CD8-positive, alpha-beta memory T cell (primary cell): Measurements from ENCODE around the gene TXNL4A. TPM values are rescaled to one million over a fixed set of nuclear protein-coding genes. Genes with fewer than 3 reads are reported as not detected.

Experiments used
- CTCF ChIA-PET: fragments of 350-600 bp; sonication (Branson Sonifier 250); formaldehyde crosslinking; loops from one replicate; lab custom pipeline; 2021; ENCODE audit warnings: antibody characterized with exemption; lab: Charles Lee
- POLR2A ChIA-PET: fragments of 350-600 bp; sonication (Branson Sonifier 250); formaldehyde crosslinking; loops from one replicate; lab custom pipeline; 2021; ENCODE audit warnings: antibody characterized with exemption; lab: Charles Lee
- DNase-seq, 5 donors: peaks; one replicate each; pipeline versions ENCODE4 v3.0.0 to v3.0.0-alpha.2; 2020 to 2022; ENCODE audit warnings: mixed read lengths in 1 of 5
- H3K27ac ChIP-seq: one replicate; pipeline ENCODE4 v1.7.0; 2013; ENCODE audit warnings: low read depth, mild to moderate bottlenecking, low read length, moderate library complexity
- H3K27me3 ChIP-seq: 2 replicates; pipeline ENCODE4 v1.7.0; 2013; ENCODE audit warnings: low read length, mild to moderate bottlenecking; ENCODE audit not compliant: insufficient read depth, poor library complexity, severe bottlenecking
- H3K36me3 ChIP-seq: 2 replicates; pipeline ENCODE4 v1.7.0; 2013; ENCODE audit warnings: mild to moderate bottlenecking, low read length, moderate library complexity; ENCODE audit not compliant: insufficient read depth
- H3K4me1 ChIP-seq: 2 replicates; pipeline ENCODE4 v1.7.0; 2013; ENCODE audit warnings: mild to moderate bottlenecking, low read length, moderate library complexity; ENCODE audit not compliant: insufficient read depth
- H3K4me3 ChIP-seq: 2 replicates; pipeline ENCODE4 v1.7.0; 2013; ENCODE audit warnings: mild to moderate bottlenecking, low read length
- H3K9me3 ChIP-seq: 2 replicates; pipeline ENCODE4 v1.7.0; 2013; ENCODE audit warnings: mild to moderate bottlenecking, low read length
- H3K27ac Mint-ChIP-seq, 8 donors: one replicate each; pipeline ENCODE4 v1.8.0; 2020 to 2021; ENCODE audit warnings: mixed read lengths in 8 of 8, mild to moderate bottlenecking in 6 of 8, inconsistent platforms in 3 of 8, moderate library complexity in 3 of 8
- H3K27me3 Mint-ChIP-seq, 2 donors: one replicate each; pipeline ENCODE4 v1.8.0; 2020 to 2021; ENCODE audit warnings: mixed read lengths in 2 of 2, mild to moderate bottlenecking in 1 of 2, moderate library complexity in 1 of 2
- H3K36me3 Mint-ChIP-seq, 3 donors: one replicate each; pipeline ENCODE4 v1.8.0; 2020 to 2021; ENCODE audit warnings: mixed read lengths in 3 of 3, inconsistent platforms in 1 of 3, mild to moderate bottlenecking in 1 of 3
- H3K4me1 Mint-ChIP-seq, 3 donors: one replicate each; pipeline ENCODE4 v1.8.0; 2020 to 2021; ENCODE audit warnings: mixed read lengths in 3 of 3, inconsistent platforms in 1 of 3, mild to moderate bottlenecking in 1 of 3
- H3K4me3 Mint-ChIP-seq, 7 donors: one replicate each; pipeline ENCODE4 v1.8.0; 2020 to 2021; ENCODE audit warnings: mixed read lengths in 7 of 7, mild to moderate bottlenecking in 6 of 7, moderate library complexity in 4 of 7, inconsistent platforms in 2 of 7
- H3K9me3 Mint-ChIP-seq, 5 donors: one replicate each; pipeline ENCODE4 v1.8.0; 2020 to 2022; ENCODE audit warnings: mixed read lengths in 5 of 5, mild to moderate bottlenecking in 3 of 5, moderate library complexity in 2 of 5, inconsistent platforms in 1 of 5
- polyA plus RNA-seq: library from polyadenylated mRNA; unstranded; fragments of 300-500 nt; fragmentation: Illumina TruSeq; gene quantifications from one replicate; pipeline ENCODE4 v1.2.3, GENCODE V29; 2021
- total RNA-seq, 2 experiments: library from RNA; stranded (reverse); gene quantifications; one replicate each; pipeline ENCODE4 v1.2.3, GENCODE V29; 2021

TXNL4A gene
- total and polyA plus RNA-seq, 3 experiments from 2014 or later = 198 to 260 (median 202) TPM

DNA sequence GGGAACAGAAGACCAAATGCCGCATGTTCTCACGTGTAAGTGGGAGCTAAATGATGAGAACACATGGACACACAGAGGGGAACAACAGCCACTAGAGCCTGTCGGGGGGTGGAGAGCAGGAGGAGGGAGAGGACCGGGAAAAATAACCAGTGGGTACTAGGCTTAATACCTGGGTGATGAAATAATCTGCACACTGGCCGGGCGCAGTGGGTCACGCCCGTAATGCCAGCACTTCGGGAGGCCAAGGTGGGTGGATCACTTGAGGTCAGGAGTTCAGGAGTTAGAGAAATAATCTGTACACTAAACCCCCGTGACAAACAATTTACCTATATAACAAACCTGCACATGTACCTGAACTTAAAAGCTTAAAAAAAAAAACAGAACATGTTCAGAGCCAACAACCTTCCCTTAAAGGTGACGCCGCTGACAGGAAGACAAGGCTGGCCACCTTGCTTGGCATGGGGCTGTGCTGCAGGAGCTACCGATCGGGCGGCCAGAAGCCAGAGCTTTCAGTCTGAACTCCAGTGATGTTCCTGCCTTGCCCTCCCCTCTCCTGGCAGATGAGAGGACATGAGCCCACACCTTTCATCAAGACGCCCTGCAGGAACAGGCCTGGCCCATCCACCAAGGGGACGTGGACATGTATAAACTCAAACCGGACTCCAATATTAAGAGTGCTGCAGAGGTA, 48.1 kb downstream of the TXNL4A start:
- H3K36me3 Mint-ChIP-seq = peaks cover 36 to 73% (median 54%) of the 10 kb centered on the region in 3 donors
- DNase-seq = no peak
- POLR2A ChIA-PET = no interaction called here
- Histone ChIP-seq H3K4me1 (peaks cover 12% of the 10 kb centered on the region), H3K27ac (no peak overlapping the region), H3K27me3 (no peaks in the 10 kb centered on the region), H3K9me3 (peaks cover 6% of the 10 kb centered on the region), H3K4me3 (no peak overlapping the region), H3K36me3 (peaks cover 9% of the 10 kb centered on the region)
- no peaks in the 10 kb centered on the region for H3K27me3 Mint-ChIP-seq
- H3K4me3 Mint-ChIP-seq = peak overlapping the region in 1 of 7 donors; percentile 45
- CTCF ChIA-PET = interaction anchor here (1.9 kb wide), 1 partner anchor 11 kb away, joined by 7 read pairs; the partner anchor contains the start of gene SLC66A2
- peak overlapping the region in 3 of 8 donors; percentile 3 to 47 (median 7) for H3K27ac Mint-ChIP-seq
- H3K4me1 Mint-ChIP-seq = peaks cover 17 to 41% (median 38%) of the 10 kb centered on the region in 3 donors
- H3K9me3 Mint-ChIP-seq = peaks cover 0 to 14% (median 8%) of the 10 kb centered on the region in 5 donors

DNA sequence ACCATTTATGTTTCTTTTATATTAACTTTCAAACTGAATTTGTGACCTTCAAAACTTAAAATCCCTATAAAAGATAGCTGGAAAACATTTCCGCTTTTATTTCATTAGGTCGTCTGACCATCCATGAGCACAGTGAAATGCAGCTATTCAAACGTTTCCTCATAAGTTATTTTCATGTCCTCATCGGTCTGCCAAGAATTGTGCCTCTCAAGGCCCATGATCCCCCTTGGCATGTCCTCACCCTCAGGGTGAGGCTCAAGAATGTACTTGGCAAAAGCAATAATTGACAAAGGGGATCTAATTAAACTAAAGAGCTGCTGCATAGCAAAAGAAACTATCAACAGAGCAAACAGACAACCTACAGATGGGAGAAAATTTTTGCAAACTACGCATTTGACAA, 49.3 kb downstream of the TXNL4A start:
- Mint-ChIP-seq H3K27ac (no peak overlapping the region), H3K36me3 (peaks cover 42 to 85% (median 64%) of the 10 kb centered on the region in 3 donors), H3K9me3 (peaks cover 3 to 21% (median 15%) of the 10 kb centered on the region in 5 donors), H3K4me1 (peaks cover 10 to 30% (median 29%) of the 10 kb centered on the region in 3 donors), H3K27me3 (no peaks in the 10 kb centered on the region), H3K4me3 (no peak overlapping the region)
- Histone ChIP-seq H3K27me3 (no peaks in the 10 kb centered on the region), H3K9me3 (peaks cover 6% of the 10 kb centered on the region), H3K4me3 (no peak overlapping the region), H3K4me1 (peaks cover under 1% of the 10 kb centered on the region), H3K36me3 (peaks cover 9% of the 10 kb centered on the region), H3K27ac (no peak overlapping the region)
- ChIA-PET POLR2A (no interaction called here), CTCF (interaction anchor here (1.0 kb wide), 1 partner anchor 14 kb away, joined by 3 read pairs; no protein-coding TSS in a partner anchor)
- DNase-seq = no peak

DNA sequence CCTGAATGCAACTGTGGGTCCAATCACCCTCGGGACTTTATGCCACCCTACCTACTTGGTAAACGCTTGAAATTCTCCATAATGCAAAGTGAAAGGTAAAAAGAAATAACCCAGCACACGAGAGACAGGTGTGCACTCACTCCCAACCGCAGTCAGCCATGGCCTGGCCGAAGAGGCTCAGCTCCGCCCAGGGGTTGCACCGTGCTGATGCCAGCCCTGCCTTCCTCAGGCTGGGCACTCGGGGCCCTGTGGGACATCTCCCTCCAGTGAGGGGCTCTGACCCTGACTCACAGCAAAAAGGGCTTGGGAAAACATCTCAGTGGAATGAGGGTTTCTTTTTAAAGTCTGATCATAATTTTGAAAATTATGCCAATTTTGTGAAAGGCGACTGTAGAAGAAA, 50.2 kb downstream of the TXNL4A start:
- H3K36me3 Mint-ChIP-seq = peaks cover 51 to 93% (median 73%) of the 10 kb centered on the region in 3 donors
- H3K27ac Mint-ChIP-seq = no peak overlapping the region
- Histone ChIP-seq H3K4me1 (no peaks in the 10 kb centered on the region), H3K9me3 (peaks cover 6% of the 10 kb centered on the region), H3K4me3 (no peak overlapping the region), H3K36me3 (peaks cover 9% of the 10 kb centered on the region), H3K27ac (no peak overlapping the region), H3K27me3 (no peaks in the 10 kb centered on the region)
- peaks cover 10 to 30% (median 23%) of the 10 kb centered on the region in 5 donors for H3K9me3 Mint-ChIP-seq
- POLR2A ChIA-PET = no interaction called here
- H3K4me1 Mint-ChIP-seq = peaks cover 9 to 33% (median 27%) of the 10 kb centered on the region in 3 donors
- no peak overlapping the region for H3K4me3 Mint-ChIP-seq
- no peak for DNase-seq
- CTCF ChIA-PET = no interaction called here
- no peaks in the 10 kb centered on the region for H3K27me3 Mint-ChIP-seq

DNA sequence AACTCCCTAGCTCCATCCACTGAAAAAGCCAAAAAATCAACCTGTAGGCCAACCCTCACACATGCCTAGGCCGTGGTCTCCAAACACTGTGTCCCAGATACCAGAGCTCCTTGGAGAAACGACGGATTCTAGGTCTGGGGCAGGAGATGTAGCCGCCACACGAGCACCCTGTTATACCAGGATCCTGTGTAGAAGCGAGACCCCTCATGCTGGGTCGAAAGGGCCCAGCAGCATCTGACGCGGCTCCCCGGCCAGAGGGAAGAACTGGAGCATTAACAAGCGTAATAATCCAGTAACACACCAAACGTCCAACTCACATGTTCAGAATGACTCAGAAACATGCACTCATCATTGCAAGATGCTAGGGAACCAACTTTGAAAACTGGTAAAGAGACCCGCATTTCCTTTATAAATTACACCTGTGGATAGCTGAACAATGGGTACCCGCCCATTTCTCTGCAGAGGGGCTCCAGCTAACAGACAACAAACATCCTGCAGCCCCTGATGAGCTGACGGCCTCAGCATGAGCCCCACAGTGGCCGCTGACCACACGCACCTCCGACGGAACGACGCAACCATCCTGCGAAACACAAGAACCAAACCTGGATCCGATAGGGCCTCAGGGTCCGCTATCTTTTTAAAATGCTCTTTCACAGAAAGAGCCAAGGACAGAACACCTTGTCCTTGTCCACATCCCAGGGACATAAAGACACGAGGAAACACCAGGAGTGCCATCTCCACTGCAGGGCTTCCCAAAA, 51.1 kb downstream of the TXNL4A start:
- H3K9me3 Mint-ChIP-seq = peaks cover 19 to 39% (median 32%) of the 10 kb centered on the region in 5 donors
- no peak overlapping the region for H3K4me3 Mint-ChIP-seq

DNA sequence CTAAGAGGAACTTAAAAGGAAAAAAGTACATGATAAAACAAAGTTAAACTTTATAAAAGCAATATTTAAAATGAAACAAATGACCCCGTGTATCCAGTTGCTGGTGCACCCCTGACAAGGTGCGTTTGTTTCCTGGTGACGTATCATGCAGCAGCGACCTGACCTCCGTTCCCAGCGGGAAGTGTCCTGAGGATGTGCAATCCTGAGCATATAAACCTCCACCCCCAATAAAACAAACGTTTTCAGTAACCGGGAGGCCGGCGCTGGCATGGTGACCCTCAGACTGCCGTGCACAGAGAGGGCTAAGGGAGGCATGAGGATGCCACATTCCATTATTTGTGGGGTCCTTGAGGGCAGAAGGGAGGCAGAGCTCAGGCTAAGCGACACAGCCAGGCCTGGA, 51.7 kb downstream of the TXNL4A start:
- Mint-ChIP-seq H3K4me1 (peaks cover 9 to 26% (median 15%) of the 10 kb centered on the region in 3 donors), H3K27me3 (no peaks in the 10 kb centered on the region), H3K36me3 (peaks cover 55 to 91% (median 79%) of the 10 kb centered on the region in 3 donors), H3K4me3 (no peak overlapping the region), H3K9me3 (peaks cover 23 to 43% (median 36%) of the 10 kb centered on the region in 5 donors), H3K27ac (no peak overlapping the region)
- CTCF ChIA-PET = no interaction called here
- no peak overlapping the region for H3K27ac ChIP-seq
- no peaks in the 10 kb centered on the region for H3K36me3 ChIP-seq
- no peak overlapping the region for H3K4me3 ChIP-seq
- H3K27me3 ChIP-seq = no peaks in the 10 kb centered on the region
- H3K4me1 ChIP-seq = no peaks in the 10 kb centered on the region
- POLR2A ChIA-PET = no interaction called here
- H3K9me3 ChIP-seq = peaks cover 6% of the 10 kb centered on the region
- DNase-seq = no peak

More for the DNA sequence above, 51.1 kb downstream of the TXNL4A start:
- ChIA-PET CTCF (no interaction called here), POLR2A (no interaction called here)
- no peak overlapping the region for H3K4me3 ChIP-seq
- no peaks in the 10 kb centered on the region for H3K4me1 ChIP-seq
- Mint-ChIP-seq H3K27me3 (no peaks in the 10 kb centered on the region), H3K36me3 (peaks cover 54 to 93% (median 79%) of the 10 kb centered on the region in 3 donors), H3K4me1 (peaks cover 9 to 32% (median 19%) of the 10 kb centered on the region in 3 donors), H3K27ac (no peak overlapping the region)
- peaks cover 2% of the 10 kb centered on the region for H3K36me3 ChIP-seq
- DNase-seq = no peak
- no peak overlapping the region for H3K27ac ChIP-seq
- H3K9me3 ChIP-seq = peaks cover 6% of the 10 kb centered on the region
- no peaks in the 10 kb centered on the region for H3K27me3 ChIP-seq

DNA sequence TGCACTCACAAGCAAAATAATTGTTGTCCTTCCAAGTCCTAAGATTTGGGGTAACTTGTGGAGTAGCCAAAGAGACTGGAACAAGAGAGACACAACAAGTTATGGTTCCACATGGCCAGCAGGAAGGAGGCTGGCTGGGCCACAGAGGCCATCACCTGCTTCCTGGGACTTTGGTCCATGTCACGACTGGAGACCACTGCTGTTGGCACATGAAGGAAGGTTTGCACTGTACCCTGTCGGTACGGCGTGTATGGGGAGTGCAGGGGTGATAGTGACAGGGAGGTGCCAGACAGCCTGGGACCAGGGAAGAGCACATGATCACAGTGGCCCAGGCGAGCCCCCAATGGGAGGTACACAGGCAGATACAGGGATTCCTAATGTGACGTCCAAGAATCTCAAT, 52.4 kb downstream of the TXNL4A start:
- H3K27ac Mint-ChIP-seq = no peak overlapping the region
- H3K9me3 Mint-ChIP-seq = peaks cover 28 to 50% (median 42%) of the 10 kb centered on the region in 5 donors
- no peak overlapping the region for H3K4me3 Mint-ChIP-seq
- H3K4me1 Mint-ChIP-seq = peaks cover 9 to 26% (median 15%) of the 10 kb centered on the region in 3 donors
- ChIA-PET POLR2A (no interaction called here), CTCF (no interaction called here)
- Histone ChIP-seq H3K27ac (no peak overlapping the region), H3K36me3 (no peaks in the 10 kb centered on the region), H3K4me1 (no peaks in the 10 kb centered on the region), H3K4me3 (no peak overlapping the region), H3K9me3 (peaks cover 6% of the 10 kb centered on the region), H3K27me3 (no peaks in the 10 kb centered on the region)
- DNase-seq = no peak
- H3K36me3 Mint-ChIP-seq = peaks cover 60 to 90% (median 86%) of the 10 kb centered on the region in 3 donors
- no peaks in the 10 kb centered on the region for H3K27me3 Mint-ChIP-seq

DNA sequence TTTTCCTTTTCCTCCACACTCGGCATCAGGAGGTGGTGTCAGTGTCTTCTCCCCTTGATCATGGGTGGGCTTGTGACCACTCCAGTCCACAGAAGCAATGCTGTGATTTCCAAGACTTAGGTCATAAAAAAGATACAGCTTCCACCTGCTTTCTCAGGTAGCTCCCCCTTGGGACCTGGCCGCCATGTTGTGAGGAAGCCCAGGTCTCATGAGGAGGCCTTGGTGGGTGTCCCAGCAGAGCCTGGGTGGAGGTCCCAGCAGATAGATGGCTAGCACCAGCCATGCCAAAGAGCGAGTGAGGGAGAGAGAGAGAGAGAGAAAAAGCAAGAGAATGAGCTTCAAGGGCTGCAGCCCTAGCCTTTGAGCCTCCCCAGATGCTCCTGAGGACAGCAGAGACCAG, 52.9 kb downstream of the TXNL4A start:
- H3K27me3 ChIP-seq = no peaks in the 10 kb centered on the region
- H3K36me3 Mint-ChIP-seq = peaks cover 61 to 90% (median 88%) of the 10 kb centered on the region in 3 donors
- H3K4me3 Mint-ChIP-seq = no peak overlapping the region
- no peak overlapping the region for H3K4me3 ChIP-seq
- no peak overlapping the region for H3K27ac Mint-ChIP-seq
- no peak overlapping the region for H3K27ac ChIP-seq
- DNase-seq = no peak
- H3K36me3 ChIP-seq = no peaks in the 10 kb centered on the region
- CTCF ChIA-PET = interaction anchor here (0.6 kb wide), 1 partner anchor 9 kb away, joined by 3 read pairs; no protein-coding TSS in a partner anchor
- H3K4me1 ChIP-seq = no peaks in the 10 kb centered on the region
- POLR2A ChIA-PET = no interaction called here
- peaks cover 9 to 26% (median 15%) of the 10 kb centered on the region in 3 donors for H3K4me1 Mint-ChIP-seq
- H3K9me3 Mint-ChIP-seq = peaks cover 30 to 52% (median 44%) of the 10 kb centered on the region in 5 donors
- H3K27me3 Mint-ChIP-seq = no peaks in the 10 kb centered on the region
- H3K9me3 ChIP-seq = peaks cover 6% of the 10 kb centered on the region
